Measurements from ENCODE around the gene PPP2R2D. TPM values are rescaled to one million over a fixed set of nuclear protein-coding genes. Genes with fewer than 3 reads are reported as not detected.

Gene PPP2R2D
- total RNA-seq, 1 experiment from 2014 or later, result 40.3 TPM

DNA sequence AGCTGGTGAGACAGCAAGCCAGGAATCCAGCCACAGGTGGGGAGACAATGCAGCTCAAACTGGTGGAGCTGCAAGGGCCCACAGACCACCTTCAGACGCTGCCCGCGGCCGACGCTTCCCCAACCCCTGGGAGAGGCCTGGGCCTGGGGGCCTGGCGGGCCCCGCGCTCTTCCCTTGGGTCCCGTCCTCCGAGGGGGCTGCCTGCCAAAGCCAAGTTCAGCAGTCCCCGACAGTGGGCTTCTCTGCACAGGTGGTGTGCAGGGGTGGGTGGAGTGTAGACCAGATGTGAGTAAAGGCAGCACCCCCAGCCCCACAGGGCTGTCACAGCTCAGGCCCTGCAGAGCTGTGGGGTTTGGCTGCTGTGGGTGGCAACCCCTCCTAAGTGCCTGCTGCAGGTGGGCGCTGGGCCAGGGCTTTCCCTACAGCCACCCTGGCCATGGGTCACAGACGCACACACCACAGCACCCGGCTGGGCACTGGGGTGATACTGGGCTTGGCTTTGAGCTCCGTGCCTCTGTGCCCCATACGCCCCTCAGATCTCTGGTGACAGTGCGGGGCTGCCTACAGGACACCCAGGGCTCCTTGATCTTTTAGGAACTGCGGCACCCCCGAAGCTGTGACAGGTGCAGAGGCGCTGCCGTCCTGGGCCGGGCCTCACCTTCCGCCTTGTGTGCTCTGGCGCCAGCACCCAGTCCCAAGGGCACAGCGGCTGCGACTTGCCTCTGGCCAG is 60.4 kb downstream of the PPP2R2D start:
- ChIA-PET POLR2A (ENCODE audit: unreplicated experiment) (no interaction called here), CTCF (no interaction called here)
- H3K9me3 ChIP-seq (ENCODE audit: low read length), result no peaks in the 10 kb centered on the region
- ATAC-seq (no peak), DNase-seq (no peak)
- no peak overlapping the region for H3K9ac ChIP-seq (ENCODE audit: low read length)
- no peaks in the 10 kb centered on the region for H3F3A ChIP-seq (ENCODE audit: low read length, unreplicated experiment)
- no peaks in the 10 kb centered on the region for H3K4me1 ChIP-seq (ENCODE audit: insufficient read depth, low read length)
- intact Hi-C loops (cut with micrococcal nuclease), result no loop called here
- H4K20me1 ChIP-seq (ENCODE audit: low read length), result no peaks in the 10 kb centered on the region
- BruUV-seq (replicated peaks), result no TSS peak
- no peak overlapping the region for H3K4me2 ChIP-seq (ENCODE audit: low read length)
- TF ChIP-seq EZH2 (IDR thresholded peaks at IDR 0.05; ENCODE audit: low read length, unreplicated experiment) (no peak), EZH2phosphoT487 (IDR thresholded peaks at IDR 0.05; ENCODE audit: borderline replicate concordance, low read length) (no peak)
- TF ChIP-seq, protein P1, sequence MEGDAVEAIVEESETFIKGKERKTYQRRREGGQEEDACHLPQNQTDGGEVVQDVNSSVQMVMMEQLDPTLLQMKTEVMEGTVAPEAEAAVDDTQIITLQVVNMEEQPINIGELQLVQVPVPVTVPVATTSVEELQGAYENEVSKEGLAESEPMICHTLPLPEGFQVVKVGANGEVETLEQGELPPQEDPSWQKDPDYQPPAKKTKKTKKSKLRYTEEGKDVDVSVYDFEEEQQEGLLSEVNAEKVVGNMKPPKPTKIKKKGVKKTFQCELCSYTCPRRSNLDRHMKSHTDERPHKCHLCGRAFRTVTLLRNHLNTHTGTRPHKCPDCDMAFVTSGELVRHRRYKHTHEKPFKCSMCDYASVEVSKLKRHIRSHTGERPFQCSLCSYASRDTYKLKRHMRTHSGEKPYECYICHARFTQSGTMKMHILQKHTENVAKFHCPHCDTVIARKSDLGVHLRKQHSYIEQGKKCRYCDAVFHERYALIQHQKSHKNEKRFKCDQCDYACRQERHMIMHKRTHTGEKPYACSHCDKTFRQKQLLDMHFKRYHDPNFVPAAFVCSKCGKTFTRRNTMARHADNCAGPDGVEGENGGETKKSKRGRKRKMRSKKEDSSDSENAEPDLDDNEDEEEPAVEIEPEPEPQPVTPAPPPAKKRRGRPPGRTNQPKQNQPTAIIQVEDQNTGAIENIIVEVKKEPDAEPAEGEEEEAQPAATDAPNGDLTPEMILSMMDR (conservative IDR thresholded peaks at IDR 0.05; ENCODE audit: low read depth, low read length), result no peak
- H2AFZ ChIP-seq (ENCODE audit: low read length), result no peak overlapping the region
- H3K36me3 ChIP-seq (ENCODE audit: low read depth, low read length), result no peaks in the 10 kb centered on the region; the same call in 1 of the 2 replicates
- H3K27me3 ChIP-seq (ENCODE audit: low read length), result no peaks in the 10 kb centered on the region
- H3K4me3 ChIP-seq (ENCODE audit: low read length), result no peak overlapping the region
- H3K27ac ChIP-seq (ENCODE audit: low read length), result no peak overlapping the region
- no peaks in the 10 kb centered on the region for H3K79me2 ChIP-seq (ENCODE audit: low read length)
- no peaks in the 10 kb centered on the region for H3K9me2 ChIP-seq (replicated peaks; ENCODE audit: low read length)

DNA sequence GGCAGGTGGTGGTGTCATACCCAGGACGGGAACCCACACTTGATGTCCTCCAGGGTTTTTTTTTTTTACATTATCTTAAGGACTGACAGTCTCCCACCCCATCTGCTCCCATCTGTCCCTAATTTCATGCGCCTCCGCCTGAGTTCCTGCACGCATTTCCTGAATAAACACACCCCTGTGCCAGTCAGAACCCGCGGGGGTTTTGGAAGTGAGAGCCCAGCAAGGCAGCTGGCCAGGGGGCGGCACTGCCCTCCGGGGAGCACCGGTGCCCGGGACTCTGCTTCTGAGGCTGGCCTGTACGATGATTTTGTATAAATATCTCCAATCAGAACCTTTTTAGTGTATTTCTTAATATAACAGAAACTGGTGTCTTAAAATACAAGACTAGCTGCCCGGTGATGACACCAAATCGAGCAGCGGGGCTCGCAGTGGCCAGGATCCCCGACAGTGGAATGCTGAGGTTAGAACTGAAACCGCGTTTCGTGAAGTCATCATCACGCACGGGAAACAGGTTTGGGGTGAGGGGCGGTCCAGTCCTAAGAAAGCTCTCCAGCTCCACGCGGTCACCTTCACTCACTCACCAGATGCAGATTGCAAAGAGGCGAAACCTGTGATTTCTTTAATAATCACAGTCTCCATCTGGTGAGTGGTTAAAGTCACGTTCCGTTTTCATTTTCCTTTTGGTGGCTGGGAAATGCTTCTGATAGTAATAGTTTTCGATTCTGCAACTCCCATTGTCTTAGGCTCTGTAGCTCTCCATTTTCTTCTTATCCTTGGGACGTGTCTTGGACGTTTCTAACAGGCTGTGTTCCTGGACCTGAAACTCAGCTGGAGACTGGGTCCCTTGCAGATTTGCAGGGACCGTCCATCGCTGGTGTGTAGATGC is 61.2 kb downstream of the PPP2R2D start:
- Histone ChIP-seq H3K4me1 (ENCODE audit: insufficient read depth, low read length) (no peaks in the 10 kb centered on the region), H3K4me2 (ENCODE audit: low read length) (no peak overlapping the region), H3F3A (ENCODE audit: low read length, unreplicated experiment) (no peaks in the 10 kb centered on the region), H3K27me3 (ENCODE audit: low read length) (no peaks in the 10 kb centered on the region), H3K4me3 (ENCODE audit: low read length) (no peak overlapping the region), H3K36me3 (ENCODE audit: low read depth, low read length) (no peaks in the 10 kb centered on the region), H2AFZ (ENCODE audit: low read length) (no peak overlapping the region), H3K27ac (ENCODE audit: low read length) (no peak overlapping the region), H4K20me1 (ENCODE audit: low read length) (no peaks in the 10 kb centered on the region), H3K9me3 (ENCODE audit: low read length) (no peaks in the 10 kb centered on the region), H3K9me2 (replicated peaks; ENCODE audit: low read length) (no peaks in the 10 kb centered on the region), H3K79me2 (ENCODE audit: low read length) (no peaks in the 10 kb centered on the region), H3K9ac (ENCODE audit: low read length) (no peak overlapping the region)
- intact Hi-C loops (cut with micrococcal nuclease), result no loop called here
- ChIA-PET CTCF (no interaction called here), POLR2A (ENCODE audit: unreplicated experiment) (no interaction called here)
- ATAC-seq (no peak), DNase-seq (no peak)
- no TSS peak for BruUV-seq (replicated peaks)
- TF ChIP-seq EZH2 (IDR thresholded peaks at IDR 0.05; ENCODE audit: low read length, unreplicated experiment), result no peak
- TF ChIP-seq, protein P1 (conservative IDR thresholded peaks at IDR 0.05; ENCODE audit: low read depth, low read length), result no peak
- TF ChIP-seq EZH2phosphoT487 (IDR thresholded peaks at IDR 0.05; ENCODE audit: borderline replicate concordance, low read length), result no peak

Data from PC-3 (cell line).